Fibroblast of lung (primary cell): ENCODE measurements around the gene SPTBN1. TPM values are rescaled to one million over a fixed set of nuclear protein-coding genes. Genes with fewer than 3 reads are reported as not detected.

Source experiments
- DNase-seq, 2 donors: peaks; one replicate each; pipeline versions ENCODE4 v3.0.0 to v3.0.0-alpha.2; 2010; ENCODE audit warnings: low read depth in 2 of 2
- H2AFZ ChIP-seq: 2 replicates; pipeline ENCODE4 v1.5.1; 2012; ENCODE audit warnings: low read length, control low read depth, inconsistent platforms
- H3K27ac ChIP-seq: 2 replicates; pipeline ENCODE4 v1.5.1; 2011; ENCODE audit warnings: low read length, control low read depth; ENCODE audit not compliant: insufficient read depth
- H3K27me3 ChIP-seq: 2 replicates; pipeline ENCODE4 v1.5.1; 2011; ENCODE audit warnings: mild to moderate bottlenecking, low read length; ENCODE audit not compliant: control insufficient read depth, insufficient read depth
- H3K36me3 ChIP-seq: 2 replicates; pipeline ENCODE4 v1.5.1; 2011; ENCODE audit warnings: low read length; ENCODE audit not compliant: control insufficient read depth, insufficient read depth
- H3K4me1 ChIP-seq: 2 replicates; pipeline ENCODE4 v1.5.1; 2011; ENCODE audit warnings: low read length; ENCODE audit not compliant: control insufficient read depth, insufficient read depth; ENCODE audit errors: extremely low read depth
- H3K4me2 ChIP-seq: 2 replicates; pipeline ENCODE4 v1.5.1; 2011; ENCODE audit warnings: low read length, control low read depth; ENCODE audit not compliant: insufficient read depth; ENCODE audit errors: extremely low read depth
- H3K4me3 ChIP-seq, 4 experiments: fragments of 200-600 bp in 1 of 4; sonication (generic) in 1 of 4; replicated peaks in 1 of 4; 2 replicates each; pipeline ENCODE4 v1.5.1; 2011 to 2016; ENCODE audit warnings: low read length in 4 of 4, low read depth in 3 of 4, mild to moderate bottlenecking in 3 of 4, control low read depth in 2 of 4, inconsistent platforms in 1 of 4, mixed read lengths in 1 of 4; ENCODE audit not compliant: insufficient read depth in 1 of 4; ENCODE audit errors: control extremely low read depth in 1 of 4
- H3K79me2 ChIP-seq: 2 replicates; pipeline ENCODE4 v1.5.1; 2012; ENCODE audit warnings: mild to moderate bottlenecking, low read length, inconsistent platforms; ENCODE audit not compliant: control insufficient read depth, insufficient read depth
- H3K9ac ChIP-seq: 2 replicates; pipeline ENCODE4 v1.5.1; 2011; ENCODE audit warnings: mild to moderate bottlenecking, low read length, control low read depth; ENCODE audit not compliant: insufficient read depth
- H3K9me3 ChIP-seq: 2 replicates; pipeline ENCODE4 v1.5.1; 2012; ENCODE audit warnings: low read depth, low read length; ENCODE audit not compliant: control insufficient read depth, insufficient read depth
- H4K20me1 ChIP-seq: 2 replicates; pipeline ENCODE4 v1.5.1; 2011; ENCODE audit warnings: low read length; ENCODE audit not compliant: control insufficient read depth, insufficient read depth; ENCODE audit errors: extremely low read depth
- EZH2 ChIP-seq: IDR thresholded peaks from 2 replicates; pipeline ENCODE4 v1.5.1; 2012; ENCODE audit warnings: low read length, control low read depth, mild to moderate bottlenecking; ENCODE audit errors: missing control alignments
- polyA plus RNA-seq, 2 donors: library from polyadenylated mRNA; depleted of rRNA in 1 of 2; stranded (reverse) in 1 of 2; unstranded in 1 of 2; fragments of >200 nt; gene quantifications; 2 replicates each; pipeline ENCODE4 v1.2.1, GENCODE V29; 2011 to 2012; ENCODE audit warnings: missing spikeins in 1 of 2
- total RNA-seq: library from RNA; depleted of rRNA; stranded (reverse); fragments of >200 nt; gene quantifications from 2 replicates; pipeline ENCODE4 v1.2.1, GENCODE V29; 2014
- TF ChIP-seq, protein P1 (sequence below), 2 donors: IDR thresholded peaks in 1 of 2; conservative IDR thresholded peaks in 1 of 2; 1 replicate in 1 of 2; 2 replicates in 1 of 2; pipeline ENCODE4 v1.5.1; 2011 to 2012; ENCODE audit warnings: low read length in 2 of 2, control low read depth in 1 of 2, inconsistent platforms in 1 of 2, low read depth in 1 of 2, mild to moderate bottlenecking in 1 of 2

The SPTBN1 gene
- total and polyA plus RNA-seq, 2 donors (not counting 1 experiment from before 2014, with no cell fraction given): 123 to 325 TPM

DNA sequence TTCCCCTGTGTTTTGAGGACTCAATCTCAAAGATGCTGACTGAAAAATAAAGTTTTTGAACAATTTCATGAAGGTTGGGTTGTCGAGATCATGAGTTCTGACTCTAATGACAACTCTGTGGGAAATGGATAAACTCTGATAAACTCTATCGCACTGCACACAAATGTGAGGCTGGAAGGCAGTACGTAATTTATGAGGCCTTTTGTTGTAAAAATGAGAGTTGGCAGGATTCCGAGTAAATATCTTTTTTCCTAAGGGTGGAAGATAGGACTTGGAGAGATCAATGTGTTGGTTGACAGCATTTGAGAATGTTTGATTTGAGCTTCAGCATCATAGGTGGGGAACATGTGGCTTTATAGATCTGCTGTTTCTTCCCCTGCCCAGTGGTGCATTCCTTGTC, 90.4 kb downstream of the SPTBN1 start:
- no peak overlapping the region for H3K27ac ChIP-seq
- H3K27me3 ChIP-seq: no peaks in the 10 kb centered on the region
- no peaks in the 10 kb centered on the region for H3K9me3 ChIP-seq
- peaks cover 2% of the 10 kb centered on the region for H4K20me1 ChIP-seq
- peaks cover 5% of the 10 kb centered on the region for H3K4me1 ChIP-seq
- no peak overlapping the region for H3K9ac ChIP-seq
- DNase-seq: no peak
- peaks cover 54% of the 10 kb centered on the region for H3K79me2 ChIP-seq
- no peak overlapping the region for H3K4me2 ChIP-seq
- TF ChIP-seq, protein P1, sequence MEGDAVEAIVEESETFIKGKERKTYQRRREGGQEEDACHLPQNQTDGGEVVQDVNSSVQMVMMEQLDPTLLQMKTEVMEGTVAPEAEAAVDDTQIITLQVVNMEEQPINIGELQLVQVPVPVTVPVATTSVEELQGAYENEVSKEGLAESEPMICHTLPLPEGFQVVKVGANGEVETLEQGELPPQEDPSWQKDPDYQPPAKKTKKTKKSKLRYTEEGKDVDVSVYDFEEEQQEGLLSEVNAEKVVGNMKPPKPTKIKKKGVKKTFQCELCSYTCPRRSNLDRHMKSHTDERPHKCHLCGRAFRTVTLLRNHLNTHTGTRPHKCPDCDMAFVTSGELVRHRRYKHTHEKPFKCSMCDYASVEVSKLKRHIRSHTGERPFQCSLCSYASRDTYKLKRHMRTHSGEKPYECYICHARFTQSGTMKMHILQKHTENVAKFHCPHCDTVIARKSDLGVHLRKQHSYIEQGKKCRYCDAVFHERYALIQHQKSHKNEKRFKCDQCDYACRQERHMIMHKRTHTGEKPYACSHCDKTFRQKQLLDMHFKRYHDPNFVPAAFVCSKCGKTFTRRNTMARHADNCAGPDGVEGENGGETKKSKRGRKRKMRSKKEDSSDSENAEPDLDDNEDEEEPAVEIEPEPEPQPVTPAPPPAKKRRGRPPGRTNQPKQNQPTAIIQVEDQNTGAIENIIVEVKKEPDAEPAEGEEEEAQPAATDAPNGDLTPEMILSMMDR (conservative IDR thresholded peaks at IDR 0.05 in 1 of 2, IDR thresholded peaks at IDR 0.05 in 1 of 2; ENCODE audit: low read depth in 1 of 2, low read length in 2 of 2): no peak
- TF ChIP-seq EZH2: no peak
- no peak overlapping the region for H2AFZ ChIP-seq
- H3K36me3 ChIP-seq: peaks cover 2% of the 10 kb centered on the region
- H3K4me3 ChIP-seq: no peak overlapping the region

DNA sequence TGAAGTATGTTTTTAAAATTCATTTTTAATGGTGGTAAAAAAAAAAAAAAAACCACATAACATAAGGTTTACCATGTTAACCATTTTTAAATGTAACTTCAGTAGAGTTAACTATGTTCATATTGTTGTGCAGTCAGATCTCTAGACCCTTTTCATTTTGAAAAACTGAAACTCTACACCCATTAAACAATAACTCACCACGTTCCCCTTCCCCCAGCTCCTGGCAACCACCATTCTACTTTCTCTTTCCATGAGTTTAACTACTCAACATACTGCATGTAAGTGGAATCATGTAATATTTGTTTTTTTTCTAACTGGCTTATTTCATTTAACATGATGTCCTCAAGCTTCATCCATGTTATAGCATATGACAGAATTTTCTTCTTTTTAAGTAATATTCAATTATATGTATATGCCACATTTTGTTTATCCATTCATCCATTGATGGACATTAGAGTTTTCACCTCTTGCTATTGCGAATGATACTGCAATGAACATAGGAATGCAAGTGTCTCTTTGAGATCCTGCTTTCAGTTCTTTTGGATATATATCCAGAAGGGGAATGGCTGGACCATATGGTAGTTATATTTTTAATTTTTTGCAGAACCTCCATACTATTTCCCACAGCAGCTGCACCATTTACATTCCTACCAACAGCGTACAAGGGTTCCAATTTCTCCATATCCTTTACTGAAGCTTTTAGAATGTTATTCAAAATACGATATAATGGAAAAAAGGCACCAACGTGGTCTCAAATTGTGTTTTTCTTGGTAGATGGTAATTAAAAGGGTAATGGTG, 91.0 kb downstream of the SPTBN1 start:
- Histone ChIP-seq H4K20me1 (peaks cover 2% of the 10 kb centered on the region), H3K36me3 (peaks cover 2% of the 10 kb centered on the region), H3K9ac (no peak overlapping the region), H3K27me3 (no peaks in the 10 kb centered on the region), H3K4me1 (peaks cover 5% of the 10 kb centered on the region), H3K79me2 (peaks cover 54% of the 10 kb centered on the region), H3K4me2 (no peak overlapping the region), H3K4me3 (no peak overlapping the region), H3K27ac (no peak overlapping the region), H2AFZ (no peak overlapping the region), H3K9me3 (no peaks in the 10 kb centered on the region)
- TF ChIP-seq, protein P1 (conservative IDR thresholded peaks at IDR 0.05 in 1 of 2, IDR thresholded peaks at IDR 0.05 in 1 of 2; ENCODE audit: low read depth in 1 of 2, low read length in 2 of 2): no peak
- TF ChIP-seq EZH2: no peak
- DNase-seq: peak in 1 of 2 donors; percentile 34

DNA sequence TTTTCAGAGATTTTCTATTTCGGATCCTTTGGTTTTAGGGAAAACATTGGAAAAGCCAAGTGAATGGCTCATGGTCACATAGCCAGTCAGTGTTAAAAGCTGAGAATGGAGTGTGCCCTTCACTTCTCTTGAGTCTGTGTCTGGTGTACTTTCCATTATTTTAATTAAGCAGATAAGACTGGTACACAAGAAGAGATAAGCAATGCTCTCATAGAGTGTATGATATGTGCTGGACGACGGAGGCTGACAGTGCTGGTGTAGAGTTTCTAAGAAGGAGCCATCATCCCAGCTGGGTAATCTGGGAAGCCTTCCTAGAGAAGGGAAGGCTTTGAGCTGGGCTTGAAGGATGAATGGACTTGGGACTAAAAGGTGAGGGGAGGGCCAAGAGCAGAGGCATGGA, 93.3 kb downstream of the SPTBN1 start:
- TF ChIP-seq, protein P1 (conservative IDR thresholded peaks at IDR 0.05 in 1 of 2, IDR thresholded peaks at IDR 0.05 in 1 of 2; ENCODE audit: low read depth in 1 of 2, low read length in 2 of 2): no peak
- TF ChIP-seq EZH2: no peak
- Histone ChIP-seq H3K27ac (no peak overlapping the region), H2AFZ (no peak overlapping the region), H3K4me3 (no peak overlapping the region), H3K36me3 (peaks cover 2% of the 10 kb centered on the region), H3K9me3 (no peaks in the 10 kb centered on the region), H3K4me1 (peaks cover 5% of the 10 kb centered on the region), H3K9ac (no peak overlapping the region), H4K20me1 (peaks cover 4% of the 10 kb centered on the region), H3K79me2 (peaks cover 40% of the 10 kb centered on the region), H3K4me2 (no peak overlapping the region), H3K27me3 (no peaks in the 10 kb centered on the region)
- no peak for DNase-seq
